OCI-LY3 (cell line): ENCODE data around the gene RIOK2.
"Not testable (repeated sequence)": the region's sequence is repeated elsewhere in the genome, so short reads cannot be mapped to it uniquely, and the experiment has no call there.

Experiments
- H2AFZ ChIP-seq: fragments of 200-600, 300-600 bp; shearing (Covaris generic); 2 replicates; pipeline ENCODE4 v1.6.0; 2014; ENCODE audit warnings: antibody characterized with exemption, low read depth, low read length
- H3K27ac ChIP-seq: fragments of 200-600, 300-600 bp; sonication (generic); 2 replicates; pipeline ENCODE4 v1.5.1; 2014; ENCODE audit warnings: mild to moderate bottlenecking, low read length, moderate library complexity, mixed read lengths
- H3K27me3 ChIP-seq: fragments of 200-600, 300-600 bp; sonication (generic); 2 replicates; pipeline ENCODE4 v1.6.1; 2014; ENCODE audit warnings: low read depth, low read length, mixed read lengths
- H3K36me3 ChIP-seq: fragments of 200-600, 300-600 bp; sonication (generic); replicated peaks from 2 replicates; pipeline ENCODE3; 2014; ENCODE audit warnings: low read depth, low read length, mixed read lengths
- H3K4me1 ChIP-seq: fragments of 300-600, 200-600 bp; sonication (generic); 2 replicates; pipeline ENCODE4 v1.6.1; 2014; ENCODE audit warnings: low read length, mixed read lengths
- H3K4me2 ChIP-seq: fragments of 200-600, 300-600 bp; sonication (generic); 2 replicates; pipeline ENCODE4 v1.6.1; 2014; ENCODE audit warnings: low read length, mixed read lengths
- H3K4me3 ChIP-seq: fragments of 300-600, 200-600 bp; sonication (generic); 2 replicates; pipeline ENCODE4 v1.5.1; 2014; ENCODE audit warnings: antibody characterized with exemption, mild to moderate bottlenecking, low read length, moderate library complexity
- H3K79me2 ChIP-seq: fragments of 300-600, 200-600 bp; shearing (Covaris generic); 2 replicates; pipeline ENCODE4 v1.6.1; 2014; ENCODE audit warnings: mild to moderate bottlenecking, low read length, mixed read lengths
- H3K9ac ChIP-seq: fragments of 300-600, 200-600 bp; shearing (Covaris generic); 2 replicates; pipeline ENCODE4 v1.6.0; 2014; ENCODE audit warnings: mild to moderate bottlenecking, low read length, moderate library complexity
- H3K9me3 ChIP-seq: fragments of 200-600, 300-600 bp; shearing (Covaris generic); 2 replicates; pipeline ENCODE4 v1.6.1; 2014; ENCODE audit warnings: low read length, mixed read lengths; ENCODE audit not compliant: insufficient read depth
- H4K20me1 ChIP-seq: fragments of 200-600, 300-600 bp; sonication (generic); 2 replicates; pipeline ENCODE4 v1.6.1; 2016; ENCODE audit warnings: low read length, mixed read lengths; ENCODE audit not compliant: insufficient read depth
- EZH2phosphoT487 ChIP-seq: fragments of 200-600 bp; shearing (Covaris generic); IDR thresholded peaks from 2 replicates; pipeline ENCODE4 v1.6.1; 2018; ENCODE audit warnings: antibody characterized with exemption, mixed run types, low read depth
- TF ChIP-seq, protein P1 (sequence below): fragments of 200-600, 300-600 bp; sonication (generic); IDR thresholded peaks from 2 replicates; pipeline ENCODE4 v1.5.1; 2014; ENCODE audit warnings: antibody characterized with exemption, low read length, low read depth

Gene RIOK2

DNA sequence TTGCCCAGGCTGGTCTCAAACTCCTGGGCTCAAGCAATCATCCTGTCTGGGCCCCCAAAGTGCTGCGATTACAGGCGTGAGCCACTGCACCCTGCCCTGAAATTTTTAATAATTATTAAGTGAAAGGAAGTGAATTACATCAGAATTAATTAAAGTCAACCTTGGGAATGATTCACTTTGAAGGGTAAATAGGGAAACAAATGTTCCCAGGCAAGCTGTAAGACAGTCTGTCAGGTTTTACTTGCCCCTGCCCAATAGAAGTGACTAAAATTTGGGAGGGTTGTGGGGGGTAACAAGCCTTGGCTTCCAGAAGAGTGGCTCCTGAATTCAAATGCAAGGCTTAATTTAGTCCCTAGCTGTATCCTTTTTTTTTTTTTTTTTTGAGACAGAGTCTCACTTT is 39.3 kb downstream of the RIOK2 start:
- Histone ChIP-seq H3K79me2 (no peaks in the 10 kb centered on the region), H4K20me1 (no peaks in the 10 kb centered on the region), H3K4me1 (peaks cover 7% of the 10 kb centered on the region; the same call in 1 of the 2 replicates), H3K27me3 (0 out of 2 replicates have a peak, but pooled peaks cover 5% of the 10 kb centered on the region), H3K9me3 (no peaks in the 10 kb centered on the region), H3K4me2 (no peak overlapping the region), H2AFZ (no peak overlapping the region), H3K9ac (no peak overlapping the region), H3K4me3 (no peak overlapping the region), H3K36me3 (no peaks in the 10 kb centered on the region), H3K27ac (no peak overlapping the region)
- no peak for TF ChIP-seq EZH2phosphoT487
- TF ChIP-seq, protein P1, sequence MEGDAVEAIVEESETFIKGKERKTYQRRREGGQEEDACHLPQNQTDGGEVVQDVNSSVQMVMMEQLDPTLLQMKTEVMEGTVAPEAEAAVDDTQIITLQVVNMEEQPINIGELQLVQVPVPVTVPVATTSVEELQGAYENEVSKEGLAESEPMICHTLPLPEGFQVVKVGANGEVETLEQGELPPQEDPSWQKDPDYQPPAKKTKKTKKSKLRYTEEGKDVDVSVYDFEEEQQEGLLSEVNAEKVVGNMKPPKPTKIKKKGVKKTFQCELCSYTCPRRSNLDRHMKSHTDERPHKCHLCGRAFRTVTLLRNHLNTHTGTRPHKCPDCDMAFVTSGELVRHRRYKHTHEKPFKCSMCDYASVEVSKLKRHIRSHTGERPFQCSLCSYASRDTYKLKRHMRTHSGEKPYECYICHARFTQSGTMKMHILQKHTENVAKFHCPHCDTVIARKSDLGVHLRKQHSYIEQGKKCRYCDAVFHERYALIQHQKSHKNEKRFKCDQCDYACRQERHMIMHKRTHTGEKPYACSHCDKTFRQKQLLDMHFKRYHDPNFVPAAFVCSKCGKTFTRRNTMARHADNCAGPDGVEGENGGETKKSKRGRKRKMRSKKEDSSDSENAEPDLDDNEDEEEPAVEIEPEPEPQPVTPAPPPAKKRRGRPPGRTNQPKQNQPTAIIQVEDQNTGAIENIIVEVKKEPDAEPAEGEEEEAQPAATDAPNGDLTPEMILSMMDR: no peak

DNA sequence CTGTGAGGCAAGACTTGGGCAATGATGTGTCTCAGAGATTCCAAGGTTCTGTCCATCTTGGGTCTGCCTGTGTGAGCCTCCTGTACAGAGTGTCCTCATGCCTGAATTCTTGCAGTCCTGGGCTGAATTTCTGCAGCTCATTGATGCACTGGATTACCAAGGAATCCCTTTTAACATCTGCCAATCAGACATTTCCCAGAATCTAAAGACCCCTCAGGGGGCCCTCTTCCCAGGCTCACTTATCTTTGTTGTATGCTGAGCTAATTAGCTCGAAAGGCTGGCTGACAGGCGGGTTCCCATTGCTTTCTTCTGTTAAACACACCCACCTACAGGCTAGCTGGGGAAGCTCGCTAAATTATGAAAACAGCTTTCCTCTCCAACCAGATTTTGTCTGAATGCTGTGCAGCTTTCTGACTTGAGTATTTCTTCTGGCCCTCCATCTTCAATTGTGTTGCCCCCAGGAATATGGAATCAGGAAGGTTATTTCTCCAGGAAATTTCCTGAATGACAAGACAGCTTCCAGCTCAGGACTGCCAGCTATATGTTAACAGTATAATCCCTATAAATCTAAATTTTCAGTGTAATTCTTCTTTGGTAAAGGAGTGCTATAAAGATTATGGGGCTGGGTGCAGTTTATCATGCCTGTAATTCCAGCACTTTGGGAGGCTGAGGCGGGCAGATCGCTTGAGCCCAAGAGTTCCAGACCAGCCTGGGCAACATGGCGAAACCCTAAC is 40.4 kb downstream of the RIOK2 start, which contains the start of gene LIX1:
TSS of gene LIX1 (minus strand) at position 91 of the 734 bp plus-strand sequence. CDS start at position 56, 35 bp downstream.
- no peak within 1 kb of the TSS for H3K9ac ChIP-seq
- 0 out of 2 replicates have a peak within 1 kb of the TSS, but pooled peaks have one; percentile 17 for H3K4me2 ChIP-seq
- H3K4me1 ChIP-seq: peaks cover 7% of the 10 kb centered on the region; the same call in 1 of the 2 replicates
- no peak within 1 kb of the TSS for H3K4me3 ChIP-seq
- H3K27ac ChIP-seq: no peak within 1 kb of the TSS
- no peaks in the 10 kb centered on the region for H4K20me1 ChIP-seq
- 0 out of 2 replicates have a peak, but pooled peaks cover 5% of the 10 kb centered on the region for H3K27me3 ChIP-seq
- TF ChIP-seq, protein P1: peak; percentile 70
- no peak for TF ChIP-seq EZH2phosphoT487
- no peak within 1 kb of the TSS for H2AFZ ChIP-seq
- H3K79me2 ChIP-seq: no peaks in the 10 kb centered on the region
- no peaks in the 10 kb centered on the region for H3K9me3 ChIP-seq
- no peaks in the 10 kb centered on the region for H3K36me3 ChIP-seq

DNA sequence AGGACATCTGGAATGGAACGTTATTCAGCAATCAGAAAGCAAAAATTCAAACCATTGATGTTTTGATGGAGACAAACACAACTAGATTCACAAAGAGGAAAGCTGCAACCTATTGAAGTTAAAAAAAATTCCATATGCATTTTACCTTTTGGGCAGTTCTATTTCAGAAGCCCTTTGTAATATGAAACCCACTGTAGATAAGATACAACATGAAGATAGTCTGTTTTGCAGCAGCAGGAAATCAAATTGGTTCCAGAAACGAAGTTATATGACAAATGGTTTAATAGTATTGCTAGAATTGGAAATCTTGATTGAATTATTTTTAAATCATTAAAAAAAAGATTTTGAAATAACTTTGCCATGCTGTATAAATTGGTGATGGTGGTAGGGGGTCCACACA is 41.5 kb downstream of the RIOK2 start:
- Histone ChIP-seq H3K4me1 (peaks cover 7% of the 10 kb centered on the region; the same call in 1 of the 2 replicates), H3K9ac (no peak overlapping the region), H3K27ac (no peak overlapping the region), H3K4me2 (no peak overlapping the region), H3K27me3 (0 out of 2 replicates have a peak, but pooled peaks cover 5% of the 10 kb centered on the region), H3K9me3 (no peaks in the 10 kb centered on the region), H3K4me3 (no peak overlapping the region), H3K36me3 (no peaks in the 10 kb centered on the region), H2AFZ (no peak overlapping the region), H3K79me2 (no peaks in the 10 kb centered on the region), H4K20me1 (no peaks in the 10 kb centered on the region)
- TF ChIP-seq EZH2phosphoT487: no peak
- TF ChIP-seq, protein P1: no peak

DNA sequence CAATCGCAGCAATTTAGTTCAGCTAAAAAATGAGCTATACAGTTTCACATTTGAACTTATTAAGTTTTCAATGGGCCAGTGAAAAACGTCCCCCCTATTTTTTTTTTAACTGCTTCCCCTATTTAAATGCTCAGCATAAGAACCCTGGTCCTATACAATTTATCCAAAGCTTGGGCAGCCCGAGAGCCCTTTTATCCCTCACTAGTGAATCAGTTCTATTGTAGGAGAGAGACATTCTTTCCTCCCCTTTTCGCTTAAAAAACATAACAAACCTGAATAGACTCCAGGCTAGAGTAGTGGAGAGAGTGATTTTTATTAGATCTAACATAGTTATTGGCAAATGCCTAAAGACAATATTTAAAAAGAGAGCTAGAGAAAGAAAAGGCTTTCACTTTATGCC is 42.0 kb downstream of the RIOK2 start:
- Histone ChIP-seq H3K27me3 (0 out of 2 replicates have a peak, but pooled peaks cover 5% of the 10 kb centered on the region), H3K79me2 (no peaks in the 10 kb centered on the region), H3K4me2 (no peak overlapping the region), H3K9me3 (no peaks in the 10 kb centered on the region), H3K27ac (no peak overlapping the region), H3K4me1 (peaks cover 7% of the 10 kb centered on the region; the same call in 1 of the 2 replicates), H2AFZ (no peak overlapping the region), H3K9ac (no peak overlapping the region), H4K20me1 (no peaks in the 10 kb centered on the region), H3K36me3 (no peaks in the 10 kb centered on the region), H3K4me3 (no peak overlapping the region)
- TF ChIP-seq EZH2phosphoT487: no peak
- TF ChIP-seq, protein P1: no peak

DNA sequence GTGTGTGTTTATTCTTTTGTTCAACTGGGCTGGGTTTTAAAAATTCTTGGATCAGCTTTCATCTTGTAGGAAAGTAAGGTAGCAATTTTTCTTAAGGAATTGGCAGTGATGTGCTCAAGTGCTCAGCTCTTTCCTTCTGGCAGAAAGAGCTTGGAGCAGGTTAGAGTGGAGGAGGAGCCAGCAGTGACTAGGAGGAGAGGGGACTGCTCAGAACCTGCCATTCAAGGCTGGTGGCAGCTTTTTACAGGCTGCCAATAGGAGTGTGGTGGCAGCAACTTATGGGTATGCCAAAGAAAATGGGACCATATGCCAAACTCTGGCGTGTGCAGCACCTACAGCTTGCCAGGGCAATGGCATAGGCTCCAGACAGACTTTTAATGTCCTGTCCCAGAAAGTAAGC is 42.8 kb downstream of the RIOK2 start:
- not testable (repeated sequence) for H2AFZ ChIP-seq, H4K20me1 ChIP-seq, H3K9me3 ChIP-seq, H3K4me3 ChIP-seq, H3K4me2 ChIP-seq, H3K27ac ChIP-seq, H3K4me1 ChIP-seq, H3K36me3 ChIP-seq, H3K27me3 ChIP-seq, H3K9ac ChIP-seq, H3K79me2 ChIP-seq
